PFSK-1 (cell line): Measurements from ENCODE around the gene TXN.

ENCODE experiments used
- FOXP2 ChIP-seq: optimal IDR thresholded peaks from 2 replicates; pipeline ENCODE3; 2011; ENCODE audit warnings: borderline replicate concordance, control low read depth, inconsistent platforms; ENCODE audit not compliant: insufficient read depth; ENCODE audit errors: extremely low read length, extremely low read depth
- POLR2AphosphoS5 ChIP-seq: IDR thresholded peaks from 2 replicates; pipeline ENCODE4 v1.6.1; 2012; ENCODE audit warnings: low read depth, mild to moderate bottlenecking, control low read depth, low read length, moderate library complexity
- SIN3A ChIP-seq: IDR thresholded peaks from 2 replicates; pipeline ENCODE4 v1.6.1; 2012; ENCODE audit warnings: mild to moderate bottlenecking, low read length, moderate library complexity, borderline replicate concordance; ENCODE audit not compliant: insufficient read depth
- TAF1 ChIP-seq: IDR thresholded peaks from 2 replicates; pipeline ENCODE4 v1.6.1; 2012; ENCODE audit warnings: low read length, control low read depth, borderline replicate concordance; ENCODE audit not compliant: insufficient read depth
- TF ChIP-seq, protein P1 (sequence below), 2 experiments: IDR thresholded peaks; 2 replicates each; pipeline versions ENCODE4 v1.6.1 to v1.8.0; 2011 to 2012; ENCODE audit warnings: low read depth in 2 of 2, low read length in 2 of 2, control low read depth in 1 of 2, inconsistent platforms in 1 of 2, mild to moderate bottlenecking in 1 of 2, moderate library complexity in 1 of 2; ENCODE audit not compliant: insufficient read depth in 1 of 2

- TF ChIP-seq, protein P1, sequence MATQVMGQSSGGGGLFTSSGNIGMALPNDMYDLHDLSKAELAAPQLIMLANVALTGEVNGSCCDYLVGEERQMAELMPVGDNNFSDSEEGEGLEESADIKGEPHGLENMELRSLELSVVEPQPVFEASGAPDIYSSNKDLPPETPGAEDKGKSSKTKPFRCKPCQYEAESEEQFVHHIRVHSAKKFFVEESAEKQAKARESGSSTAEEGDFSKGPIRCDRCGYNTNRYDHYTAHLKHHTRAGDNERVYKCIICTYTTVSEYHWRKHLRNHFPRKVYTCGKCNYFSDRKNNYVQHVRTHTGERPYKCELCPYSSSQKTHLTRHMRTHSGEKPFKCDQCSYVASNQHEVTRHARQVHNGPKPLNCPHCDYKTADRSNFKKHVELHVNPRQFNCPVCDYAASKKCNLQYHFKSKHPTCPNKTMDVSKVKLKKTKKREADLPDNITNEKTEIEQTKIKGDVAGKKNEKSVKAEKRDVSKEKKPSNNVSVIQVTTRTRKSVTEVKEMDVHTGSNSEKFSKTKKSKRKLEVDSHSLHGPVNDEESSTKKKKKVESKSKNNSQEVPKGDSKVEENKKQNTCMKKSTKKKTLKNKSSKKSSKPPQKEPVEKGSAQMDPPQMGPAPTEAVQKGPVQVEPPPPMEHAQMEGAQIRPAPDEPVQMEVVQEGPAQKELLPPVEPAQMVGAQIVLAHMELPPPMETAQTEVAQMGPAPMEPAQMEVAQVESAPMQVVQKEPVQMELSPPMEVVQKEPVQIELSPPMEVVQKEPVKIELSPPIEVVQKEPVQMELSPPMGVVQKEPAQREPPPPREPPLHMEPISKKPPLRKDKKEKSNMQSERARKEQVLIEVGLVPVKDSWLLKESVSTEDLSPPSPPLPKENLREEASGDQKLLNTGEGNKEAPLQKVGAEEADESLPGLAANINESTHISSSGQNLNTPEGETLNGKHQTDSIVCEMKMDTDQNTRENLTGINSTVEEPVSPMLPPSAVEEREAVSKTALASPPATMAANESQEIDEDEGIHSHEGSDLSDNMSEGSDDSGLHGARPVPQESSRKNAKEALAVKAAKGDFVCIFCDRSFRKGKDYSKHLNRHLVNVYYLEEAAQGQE (IDR thresholded peaks at IDR 0.05; ENCODE audit: insufficient read depth in 1 of 2, low read depth in 2 of 2, low read length in 2 of 2): no peak
- no peak for TF ChIP-seq POLR2AphosphoS5
- no peak for TF ChIP-seq FOXP2
- TF ChIP-seq TAF1: no peak
- no peak for TF ChIP-seq SIN3A
These were observed 25.9 kb upstream of the TXN start for GRCh38 chr9:110282018-110282738.
